GM23338 (cell line): Measurements from ENCODE around the gene YBX3.

ENCODE experiments used
- EZH2 ChIP-seq: fragments of 200-600 bp; sonication (generic); IDR thresholded peaks from one replicate; pipeline ENCODE4 v1.8.0; 2017; ENCODE audit warnings: antibody characterized with exemption, mild to moderate bottlenecking, low read depth; ENCODE audit not compliant: unreplicated experiment
- POLR2AphosphoS5 ChIP-seq: IDR thresholded peaks from 2 replicates; pipeline ENCODE4 v1.6.1; 2016; ENCODE audit warnings: antibody characterized with exemption, low read depth
- TF ChIP-seq, protein P1 (sequence below), 2 experiments: fragments of 200-600 bp in 1 of 2; sonication (generic) in 1 of 2; conservative IDR thresholded peaks; 2 replicates each; pipeline versions ENCODE4 v1.5.1 to v1.6.1; 2016 to 2017; ENCODE audit warnings: antibody characterized with exemption in 2 of 2, low read depth in 2 of 2, mild to moderate bottlenecking in 2 of 2, moderate library complexity in 1 of 2
- TF ChIP-seq, protein P2 (sequence below): IDR thresholded peaks from one replicate; pipeline ENCODE4 v1.6.1; 2018; ENCODE audit warnings: antibody characterized with exemption; ENCODE audit not compliant: unreplicated experiment

DNA sequence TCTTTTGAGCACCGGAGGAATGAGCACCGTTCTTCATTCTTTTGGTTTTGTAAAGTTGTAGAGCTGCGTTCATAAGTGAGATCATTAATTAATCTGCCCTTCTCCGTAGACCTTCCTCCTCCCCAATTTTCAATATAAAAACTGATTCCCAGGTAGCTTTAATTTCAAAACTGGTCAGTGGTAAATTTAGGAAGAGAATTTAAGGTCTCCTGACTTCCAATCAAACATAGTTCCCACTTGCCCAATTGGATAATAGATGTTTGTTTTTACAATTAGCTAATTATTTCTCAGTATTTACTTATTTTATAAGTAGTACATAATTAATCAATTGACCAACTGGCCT, 27.2 kb upstream of the YBX3 start:
- TF ChIP-seq, protein P1, sequence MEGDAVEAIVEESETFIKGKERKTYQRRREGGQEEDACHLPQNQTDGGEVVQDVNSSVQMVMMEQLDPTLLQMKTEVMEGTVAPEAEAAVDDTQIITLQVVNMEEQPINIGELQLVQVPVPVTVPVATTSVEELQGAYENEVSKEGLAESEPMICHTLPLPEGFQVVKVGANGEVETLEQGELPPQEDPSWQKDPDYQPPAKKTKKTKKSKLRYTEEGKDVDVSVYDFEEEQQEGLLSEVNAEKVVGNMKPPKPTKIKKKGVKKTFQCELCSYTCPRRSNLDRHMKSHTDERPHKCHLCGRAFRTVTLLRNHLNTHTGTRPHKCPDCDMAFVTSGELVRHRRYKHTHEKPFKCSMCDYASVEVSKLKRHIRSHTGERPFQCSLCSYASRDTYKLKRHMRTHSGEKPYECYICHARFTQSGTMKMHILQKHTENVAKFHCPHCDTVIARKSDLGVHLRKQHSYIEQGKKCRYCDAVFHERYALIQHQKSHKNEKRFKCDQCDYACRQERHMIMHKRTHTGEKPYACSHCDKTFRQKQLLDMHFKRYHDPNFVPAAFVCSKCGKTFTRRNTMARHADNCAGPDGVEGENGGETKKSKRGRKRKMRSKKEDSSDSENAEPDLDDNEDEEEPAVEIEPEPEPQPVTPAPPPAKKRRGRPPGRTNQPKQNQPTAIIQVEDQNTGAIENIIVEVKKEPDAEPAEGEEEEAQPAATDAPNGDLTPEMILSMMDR (conservative IDR thresholded peaks at IDR 0.05; ENCODE audit: low read depth in 2 of 2): no peak; a peak in 1 of 4 replicates
- no peak for TF ChIP-seq POLR2AphosphoS5
- TF ChIP-seq, protein P2, sequence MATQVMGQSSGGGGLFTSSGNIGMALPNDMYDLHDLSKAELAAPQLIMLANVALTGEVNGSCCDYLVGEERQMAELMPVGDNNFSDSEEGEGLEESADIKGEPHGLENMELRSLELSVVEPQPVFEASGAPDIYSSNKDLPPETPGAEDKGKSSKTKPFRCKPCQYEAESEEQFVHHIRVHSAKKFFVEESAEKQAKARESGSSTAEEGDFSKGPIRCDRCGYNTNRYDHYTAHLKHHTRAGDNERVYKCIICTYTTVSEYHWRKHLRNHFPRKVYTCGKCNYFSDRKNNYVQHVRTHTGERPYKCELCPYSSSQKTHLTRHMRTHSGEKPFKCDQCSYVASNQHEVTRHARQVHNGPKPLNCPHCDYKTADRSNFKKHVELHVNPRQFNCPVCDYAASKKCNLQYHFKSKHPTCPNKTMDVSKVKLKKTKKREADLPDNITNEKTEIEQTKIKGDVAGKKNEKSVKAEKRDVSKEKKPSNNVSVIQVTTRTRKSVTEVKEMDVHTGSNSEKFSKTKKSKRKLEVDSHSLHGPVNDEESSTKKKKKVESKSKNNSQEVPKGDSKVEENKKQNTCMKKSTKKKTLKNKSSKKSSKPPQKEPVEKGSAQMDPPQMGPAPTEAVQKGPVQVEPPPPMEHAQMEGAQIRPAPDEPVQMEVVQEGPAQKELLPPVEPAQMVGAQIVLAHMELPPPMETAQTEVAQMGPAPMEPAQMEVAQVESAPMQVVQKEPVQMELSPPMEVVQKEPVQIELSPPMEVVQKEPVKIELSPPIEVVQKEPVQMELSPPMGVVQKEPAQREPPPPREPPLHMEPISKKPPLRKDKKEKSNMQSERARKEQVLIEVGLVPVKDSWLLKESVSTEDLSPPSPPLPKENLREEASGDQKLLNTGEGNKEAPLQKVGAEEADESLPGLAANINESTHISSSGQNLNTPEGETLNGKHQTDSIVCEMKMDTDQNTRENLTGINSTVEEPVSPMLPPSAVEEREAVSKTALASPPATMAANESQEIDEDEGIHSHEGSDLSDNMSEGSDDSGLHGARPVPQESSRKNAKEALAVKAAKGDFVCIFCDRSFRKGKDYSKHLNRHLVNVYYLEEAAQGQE: no peak
- TF ChIP-seq EZH2: no peak
